H1 (cell line): Measurements from ENCODE around the gene SF3B3. TPM values are rescaled to one million over a fixed set of nuclear protein-coding genes. Genes with fewer than 3 reads are reported as not detected.
A peak's percentile ranks its signal among the peaks of the same experiment; 100 is the strongest.

Experiments used
- CTCF ChIA-PET: fragments of 300-600 bp; sonication (Branson Sonifier 250); formaldehyde crosslinking; loops from one replicate; lab custom pipeline; 2021; ENCODE audit not compliant: partially characterized antibody; lab: Charles Lee
- POLR2A ChIA-PET: fragments of 300-600 bp; sonication (Branson Sonifier 250); formaldehyde crosslinking; loops from one replicate; lab custom pipeline; 2021; ENCODE audit warnings: inconsistent platforms; ENCODE audit not compliant: partially characterized antibody; lab: Charles Lee
- DNase-seq, 2 experiments: peaks; one replicate each; pipeline versions ENCODE4 v3.0.0 to v3.0.0-alpha.2; 2010 to 2022; ENCODE audit warnings: low spot score in 2 of 2, low read depth in 1 of 2, mixed read lengths in 1 of 2
- FAIRE-seq: peaks from 2 replicates; lab custom pipeline; 2011; peaks lifted over from hg19 to GRCh38; lab: Jason Lieb, UNC
- H2AFZ ChIP-seq: 2 replicates; pipeline ENCODE4 v1.8.1; 2012; ENCODE audit warnings: low read length, inconsistent platforms
- H2AK5ac ChIP-seq: 2 replicates; pipeline ENCODE4 v1.6.1; 2013; ENCODE audit warnings: low read depth, low read length
- H2BK120ac ChIP-seq: replicated peaks from 2 replicates; pipeline ENCODE3; 2013; ENCODE audit warnings: low read depth, low read length, inconsistent platforms
- H2BK12ac ChIP-seq: 2 replicates; pipeline ENCODE4 v1.6.1; 2013; ENCODE audit warnings: low read depth, low read length
- H2BK15ac ChIP-seq: 2 replicates; pipeline ENCODE4 v1.6.1; 2013; ENCODE audit warnings: low read length
- H2BK20ac ChIP-seq: 2 replicates; pipeline ENCODE4 v1.6.1; 2013; ENCODE audit warnings: low read length
- H2BK5ac ChIP-seq: 2 replicates; pipeline ENCODE4 v1.6.1; 2013; ENCODE audit warnings: low read depth, low read length
- H3K14ac ChIP-seq: 2 replicates; pipeline ENCODE4 v1.6.1; 2013; ENCODE audit warnings: inconsistent platforms; ENCODE audit not compliant: insufficient read length
- H3K18ac ChIP-seq: 2 replicates; pipeline ENCODE4 v1.6.1; 2013; ENCODE audit warnings: low read length; ENCODE audit errors: extremely low read depth
- H3K23ac ChIP-seq: 2 replicates; pipeline ENCODE4 v1.6.1; 2013; ENCODE audit warnings: inconsistent platforms; ENCODE audit not compliant: insufficient read length
- H3K23me2 ChIP-seq: 2 replicates; pipeline ENCODE4 v1.6.1; 2013; ENCODE audit warnings: low read depth, low read length
- H3K27ac ChIP-seq: 2 replicates; pipeline ENCODE4 v1.6.1; 2011; ENCODE audit warnings: low read depth, low read length, inconsistent platforms
- H3K27me3 ChIP-seq, 4 experiments: replicated peaks in 1 of 4; 1 replicate in 1 of 4; 2 replicates in 3 of 4; pipeline versions ENCODE4 v1.6.1 to v1.8.1; 2011 to 2013; ENCODE audit warnings: low read length in 3 of 4, mild to moderate bottlenecking in 3 of 4, inconsistent platforms in 2 of 4, mixed read lengths in 2 of 4, moderate library complexity in 1 of 4; ENCODE audit not compliant: control insufficient read depth in 3 of 4, insufficient read depth in 3 of 4; ENCODE audit errors: extremely low read depth in 1 of 4
- H3K36me3 ChIP-seq, 4 experiments: 2 replicates each; pipeline versions ENCODE4 v1.6.1 to v1.8.1; 2011 to 2013; ENCODE audit warnings: mild to moderate bottlenecking in 4 of 4, low read length in 3 of 4, moderate library complexity in 2 of 4, control low read depth in 1 of 4, inconsistent platforms in 1 of 4; ENCODE audit not compliant: insufficient read depth in 4 of 4, control insufficient read depth in 2 of 4
- H3K4ac ChIP-seq: replicated peaks from 2 replicates; pipeline ENCODE3; 2013; ENCODE audit warnings: low read length, low read depth, mixed read lengths, inconsistent platforms; ENCODE audit not compliant: insufficient read length
- H3K4me1 ChIP-seq, 4 experiments: replicated peaks in 1 of 4; 1 replicate in 1 of 4; 2 replicates in 3 of 4; pipeline versions ENCODE4 v1.6.1 to v1.8.1; 2011 to 2013; ENCODE audit warnings: low read length in 3 of 4, inconsistent platforms in 2 of 4, mixed read lengths in 1 of 4; ENCODE audit not compliant: insufficient read depth in 4 of 4, control insufficient read depth in 3 of 4
- H3K4me2 ChIP-seq, 2 experiments: 2 replicates each; pipeline versions ENCODE4 v1.6.1 to v1.8.1; 2011 to 2013; ENCODE audit warnings: low read depth in 2 of 2, low read length in 2 of 2, control low read depth in 1 of 2, inconsistent platforms in 1 of 2, mild to moderate bottlenecking in 1 of 2; ENCODE audit not compliant: insufficient read depth in 1 of 2
- H3K4me3 ChIP-seq, 4 experiments: fragments of 200-600, 300-600 bp in 1 of 4; sonication (generic), shearing (Covaris generic), sonication (Bioruptor Twin) in 1 of 4; 2 replicates each; pipeline versions ENCODE4 v1.5.1 to v1.8.1; 2011 to 2016; ENCODE audit warnings: low read length in 4 of 4, low read depth in 3 of 4, control low read depth in 2 of 4, inconsistent platforms in 2 of 4, mild to moderate bottlenecking in 2 of 4, mixed read lengths in 1 of 4, moderate library complexity in 1 of 4; ENCODE audit not compliant: insufficient read depth in 2 of 4; ENCODE audit errors: extremely low read depth in 1 of 4
- H3K56ac ChIP-seq: replicated peaks from 2 replicates; pipeline ENCODE3; 2013; ENCODE audit warnings: low read depth, mild to moderate bottlenecking, mixed read lengths, low read length, inconsistent platforms; ENCODE audit not compliant: insufficient read length
- H3K79me1 ChIP-seq: 2 replicates; pipeline ENCODE4 v1.6.1; 2013; ENCODE audit warnings: low read depth, low read length, control low read depth
- H3K79me2 ChIP-seq, 2 experiments: 2 replicates each; pipeline versions ENCODE4 v1.6.1 to v1.8.1; 2012 to 2013; ENCODE audit warnings: low read length in 2 of 2, mild to moderate bottlenecking in 2 of 2, inconsistent platforms in 1 of 2; ENCODE audit not compliant: insufficient read depth in 2 of 2, control insufficient read depth in 1 of 2
- H3K9ac ChIP-seq, 4 experiments: replicated peaks in 1 of 4; 1 replicate in 1 of 4; 2 replicates in 3 of 4; pipeline versions ENCODE4 v1.6.1 to v1.8.1; 2011 to 2013; ENCODE audit warnings: low read depth in 3 of 4, low read length in 3 of 4, control low read depth in 2 of 4, mild to moderate bottlenecking in 2 of 4, moderate library complexity in 2 of 4, inconsistent platforms in 1 of 4; ENCODE audit errors: extremely low read depth in 1 of 4
- H3K9me3 ChIP-seq, 2 experiments: 2 replicates each; pipeline versions ENCODE4 v1.6.1 to v1.8.1; 2012 to 2013; ENCODE audit warnings: mild to moderate bottlenecking in 2 of 2, moderate library complexity in 2 of 2, control low read depth in 1 of 2, inconsistent platforms in 1 of 2, low read depth in 1 of 2, low read length in 1 of 2, mixed read lengths in 1 of 2; ENCODE audit not compliant: insufficient read depth in 2 of 2
- H4K20me1 ChIP-seq, 2 experiments: replicated peaks in 1 of 2; 2 replicates each; pipeline versions ENCODE3 to v1.8.1; 2011 to 2013; ENCODE audit warnings: inconsistent platforms in 2 of 2, low read length in 2 of 2, mild to moderate bottlenecking in 1 of 2; ENCODE audit not compliant: insufficient read depth in 2 of 2, control insufficient read depth in 1 of 2
- H4K5ac ChIP-seq: 2 replicates; pipeline ENCODE4 v1.6.1; 2013; ENCODE audit warnings: low read length, low read depth, mixed read lengths, inconsistent platforms; ENCODE audit not compliant: insufficient read length
- H4K8ac ChIP-seq: 2 replicates; pipeline ENCODE4 v1.8.0; 2013; ENCODE audit warnings: mild to moderate bottlenecking, moderate library complexity, low read length, inconsistent platforms; ENCODE audit not compliant: insufficient read depth; ENCODE audit errors: extremely low read depth
- H4K91ac ChIP-seq: replicated peaks from 2 replicates; pipeline ENCODE3; 2013; ENCODE audit warnings: low read length, mixed read lengths, inconsistent platforms; ENCODE audit not compliant: insufficient read length
- ATF3 ChIP-seq: IDR thresholded peaks from 2 replicates; pipeline ENCODE4 v1.6.1; 2011; ENCODE audit warnings: low read depth, mild to moderate bottlenecking, low read length; ENCODE audit not compliant: insufficient read depth
- CTBP2 ChIP-seq: IDR thresholded peaks from 2 replicates; pipeline ENCODE4 v1.7.0; 2011; ENCODE audit warnings: borderline replicate concordance, mild to moderate bottlenecking, moderate library complexity, mixed read lengths, low read length; ENCODE audit not compliant: insufficient read depth, insufficient read length
- HDAC2 ChIP-seq, 2 experiments: fragments of 300-600 bp in 1 of 2; sonication (generic) in 1 of 2; IDR thresholded peaks; 2 replicates each; pipeline ENCODE4 v1.6.1; 2011 to 2012; ENCODE audit warnings: low read depth in 2 of 2, low read length in 2 of 2, mild to moderate bottlenecking in 2 of 2, moderate library complexity in 2 of 2, borderline replicate concordance in 1 of 2, inconsistent platforms in 1 of 2
- NANOG ChIP-seq: IDR thresholded peaks from 2 replicates; pipeline ENCODE4 v1.6.1; 2011; ENCODE audit warnings: low read length, low read depth, mild to moderate bottlenecking, inconsistent platforms; ENCODE audit not compliant: insufficient read depth, poor library complexity, severe bottlenecking
- POU5F1 ChIP-seq: IDR thresholded peaks from 2 replicates; pipeline ENCODE4 v1.6.1; 2011; ENCODE audit warnings: low read depth, mild to moderate bottlenecking, low read length, moderate library complexity
- RAD21 ChIP-seq, 2 experiments: IDR thresholded peaks in 1 of 2; conservative IDR thresholded peaks in 1 of 2; 2 replicates each; pipeline ENCODE4 v1.6.1; 2011; ENCODE audit warnings: low read depth in 2 of 2, low read length in 2 of 2, improper control_type of control experiment in 1 of 2, inconsistent platforms in 1 of 2, mild to moderate bottlenecking in 1 of 2, moderate library complexity in 1 of 2
- WGBS, 2 experiments: shearing (Covaris generic) in 1 of 2; methylation state at CpG; one replicate each; pipeline versions ENCODE4 v1.1.6 to v1.1.7; 2013 to 2015; ENCODE audit warnings: low lambda C conversion rate in 2 of 2, mixed read lengths in 2 of 2, inconsistent platforms in 1 of 2, low coverage in 1 of 2, missing lambda C conversion rate in 1 of 2; ENCODE audit not compliant: insufficient replicate concordance in 2 of 2, insufficient coverage in 1 of 2, insufficient read length in 1 of 2; ENCODE audit errors: extremely low coverage in 1 of 2, missing lambda C conversion rate in 1 of 2; 5-methylcytosine and 5-hydroxymethylcytosine counted together
- polyA plus RNA-seq, 7 experiments: library from polyadenylated mRNA; depleted of rRNA in 3 of 7; stranded (reverse) in 5 of 7; unstranded in 2 of 7; fragments of >200 nt in 5 of 7; fragments of 200-250 nt in 2 of 7; gene quantifications; 1 replicate in 5 of 7; 2 replicates in 1 of 7; 4 replicates in 1 of 7; pipeline versions ENCODE4 v1.2.1 to v1.2.3, GENCODE V29; 2011 to 2013; ENCODE audit warnings: missing spikeins in 2 of 7, mixed read lengths in 2 of 7
- total RNA-seq: library from RNA; stranded (reverse); fragmentation: NEBNext Ultra II Directional; extraction: Animal tissue kit (Norgen Biotek cat#: 25700); gene quantifications from 2 replicates; pipeline ENCODE4 v1.2.1, GENCODE V29; 2021
- TF ChIP-seq, protein P1 (sequence below), 3 experiments: IDR thresholded peaks; 1 replicate in 2 of 3; 2 replicates in 1 of 3; pipeline versions ENCODE4 v1.5.1 to v1.6.1; 2011; ENCODE audit warnings: low read length in 3 of 3, mild to moderate bottlenecking in 3 of 3, inconsistent platforms in 2 of 3, low read depth in 1 of 3, moderate library complexity in 1 of 3; ENCODE audit not compliant: insufficient read depth in 1 of 3; ENCODE audit errors: control extremely low read depth in 1 of 3

Gene SF3B3
- total and polyA plus RNA-seq, 2 of the 8 experiments (the other 6 are each of a cell fraction or from before 2014, with no cell fraction given) = 241 to 521 TPM

- H2AK5ac ChIP-seq = no peak overlapping the region
- no peak overlapping the region for H3K56ac ChIP-seq
- H2BK5ac ChIP-seq = no peak overlapping the region
- H2BK12ac ChIP-seq = no peak overlapping the region
- no peaks in the 10 kb centered on the region for H3K27me3 ChIP-seq
- H4K20me1 ChIP-seq = no peaks in the 10 kb centered on the region
- H3K23ac ChIP-seq = no peak overlapping the region
- no peak overlapping the region for H2BK120ac ChIP-seq
- no peak overlapping the region for H3K4me3 ChIP-seq
- no peak overlapping the region for H4K5ac ChIP-seq
- H4K8ac ChIP-seq = no peak overlapping the region
- no peak overlapping the region for H2AFZ ChIP-seq
- no peak for FAIRE-seq
- POLR2A ChIA-PET = interaction anchor here (2.1 to 9.5 kb wide), 2 partner anchors 8 to 30 kb away, joined by 10 to 75 read pairs; no protein-coding TSS in a partner anchor
- no peak overlapping the region for H3K14ac ChIP-seq
- WGBS, 2 experiments = 89% methylated on average over 11 of the region's 11 CpGs; no CpG with 5 or more reads in 1 of the 2 experiments
- DNase-seq = no peak
- CTCF ChIA-PET = interaction anchor here (0.7 to 7.4 kb wide), 6 partner anchors 9 to 71 kb away, joined by 3 to 56 read pairs (median 4); no protein-coding TSS in a partner anchor
- no peaks in the 10 kb centered on the region for H3K23me2 ChIP-seq
- no peaks in the 10 kb centered on the region for H3K79me2 ChIP-seq
- H3K36me3 ChIP-seq = no peaks in the 10 kb centered on the region
- H3K27ac ChIP-seq = no peak overlapping the region
- H3K4me2 ChIP-seq = no peak overlapping the region
- no peak overlapping the region for H2BK15ac ChIP-seq
- 0 out of 2 replicates have a peak overlapping the region, but pooled peaks have one; percentile 4 for H2BK20ac ChIP-seq
- no peaks in the 10 kb centered on the region for H3K9me3 ChIP-seq
- no peaks in the 10 kb centered on the region for H3K4me1 ChIP-seq
- no peak overlapping the region for H3K9ac ChIP-seq
- TF ChIP-seq CTBP2 = no peak
- TF ChIP-seq HDAC2 (IDR thresholded peaks at IDR 0.05; ENCODE audit: borderline replicate concordance in 1 of 2, low read depth in 2 of 2, low read length in 2 of 2) = no peak
- TF ChIP-seq NANOG = no peak
- no peak for TF ChIP-seq ATF3
- TF ChIP-seq, protein P1, sequence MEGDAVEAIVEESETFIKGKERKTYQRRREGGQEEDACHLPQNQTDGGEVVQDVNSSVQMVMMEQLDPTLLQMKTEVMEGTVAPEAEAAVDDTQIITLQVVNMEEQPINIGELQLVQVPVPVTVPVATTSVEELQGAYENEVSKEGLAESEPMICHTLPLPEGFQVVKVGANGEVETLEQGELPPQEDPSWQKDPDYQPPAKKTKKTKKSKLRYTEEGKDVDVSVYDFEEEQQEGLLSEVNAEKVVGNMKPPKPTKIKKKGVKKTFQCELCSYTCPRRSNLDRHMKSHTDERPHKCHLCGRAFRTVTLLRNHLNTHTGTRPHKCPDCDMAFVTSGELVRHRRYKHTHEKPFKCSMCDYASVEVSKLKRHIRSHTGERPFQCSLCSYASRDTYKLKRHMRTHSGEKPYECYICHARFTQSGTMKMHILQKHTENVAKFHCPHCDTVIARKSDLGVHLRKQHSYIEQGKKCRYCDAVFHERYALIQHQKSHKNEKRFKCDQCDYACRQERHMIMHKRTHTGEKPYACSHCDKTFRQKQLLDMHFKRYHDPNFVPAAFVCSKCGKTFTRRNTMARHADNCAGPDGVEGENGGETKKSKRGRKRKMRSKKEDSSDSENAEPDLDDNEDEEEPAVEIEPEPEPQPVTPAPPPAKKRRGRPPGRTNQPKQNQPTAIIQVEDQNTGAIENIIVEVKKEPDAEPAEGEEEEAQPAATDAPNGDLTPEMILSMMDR (IDR thresholded peaks at IDR 0.05; ENCODE audit: control extremely low read depth in 1 of 3, insufficient read depth in 1 of 3, low read depth in 1 of 3, low read length in 3 of 3) = peak; percentile 19 to 67 (median 61); a peak in 3 of 4 replicates
- no peak for TF ChIP-seq POU5F1
- peak; percentile 27 to 42; a peak in 3 of 4 replicates for TF ChIP-seq RAD21 (IDR thresholded peaks at IDR 0.05 in 1 of 2, conservative IDR thresholded peaks at IDR 0.05 in 1 of 2; ENCODE audit: low read depth in 2 of 2, low read length in 2 of 2)
- no peaks in the 10 kb centered on the region for H3K79me1 ChIP-seq
- no peak overlapping the region for H4K91ac ChIP-seq
- H3K4ac ChIP-seq = no peak overlapping the region
- no peak overlapping the region for H3K18ac ChIP-seq
Observed at GRCh38 chr16:70582280-70582978, 58.8 kb downstream of the SF3B3 start.
